Measurements from ENCODE around the gene KAT8.

Gene KAT8

GRCh38 chr16:31108035-31108793 lies 9.2 kb upstream of the KAT8 start, which contains the start of gene BCKDK:
Gene BCKDK, plus strand, starts transcription at chr16:31108386. Its CDS starts 838 bp downstream, at chr16:31109224.
- DNase-seq, result peak; percentile 86

DNA sequence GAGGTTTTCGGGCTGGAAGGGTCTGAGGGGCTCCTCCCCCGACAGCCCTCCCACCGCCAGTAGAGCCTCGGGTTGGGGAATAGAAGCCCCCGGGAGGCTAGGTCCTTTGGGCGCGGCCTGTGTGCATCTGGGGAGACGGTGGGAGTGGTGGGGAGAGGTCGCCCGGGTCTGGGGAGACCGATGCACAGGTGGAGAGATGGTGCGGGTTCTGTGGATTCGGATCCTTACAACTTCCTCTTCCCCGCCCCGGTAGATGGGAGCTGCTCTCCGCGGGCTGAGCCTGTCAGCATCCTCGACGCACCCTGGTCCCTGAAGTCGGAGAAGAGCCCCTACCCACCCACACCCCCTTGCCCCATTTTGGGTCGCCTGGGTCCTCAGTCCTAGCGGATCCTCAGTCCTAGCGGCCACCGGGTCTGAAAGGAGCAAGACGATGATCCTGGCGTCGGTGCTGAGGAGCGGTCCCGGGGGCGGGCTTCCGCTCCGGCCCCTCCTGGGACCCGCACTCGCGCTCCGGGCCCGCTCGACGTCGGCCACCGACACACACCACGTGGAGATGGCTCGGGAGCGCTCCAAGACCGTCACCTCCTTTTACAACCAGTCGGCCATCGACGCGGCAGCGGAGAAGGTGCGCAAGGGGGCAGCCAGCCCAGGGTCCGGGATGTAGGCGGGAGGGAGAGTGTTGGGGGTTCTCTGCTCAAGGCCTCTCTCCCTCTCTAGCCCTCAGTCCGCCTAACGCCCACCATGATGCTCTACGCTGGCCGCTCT lies 8.5 kb upstream of the KAT8 start:
- no peak for DNase-seq

DNA sequence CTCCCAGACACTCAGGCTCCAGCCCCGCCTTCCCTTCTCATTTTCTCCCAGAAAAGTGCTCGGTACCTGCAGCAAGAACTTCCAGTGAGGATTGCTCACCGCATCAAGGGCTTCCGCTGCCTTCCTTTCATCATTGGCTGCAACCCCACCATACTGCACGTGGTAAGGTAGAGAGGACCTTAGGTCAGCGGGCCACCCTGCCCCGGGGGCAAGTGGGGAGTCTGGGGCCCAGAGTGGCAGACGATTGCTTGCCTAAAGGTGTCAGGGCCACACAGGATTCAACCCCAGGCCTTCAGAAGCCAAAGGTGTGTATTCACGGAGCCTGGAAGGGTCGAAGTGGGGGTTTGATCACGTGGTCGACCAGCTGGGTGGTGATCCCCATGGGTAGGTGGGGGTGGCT lies 7.8 kb upstream of the KAT8 start:
- no peak for DNase-seq

- no peak for DNase-seq
Measured at GRCh38 chr16:31110106-31111034, 7.1 kb upstream of the KAT8 start.

DNA sequence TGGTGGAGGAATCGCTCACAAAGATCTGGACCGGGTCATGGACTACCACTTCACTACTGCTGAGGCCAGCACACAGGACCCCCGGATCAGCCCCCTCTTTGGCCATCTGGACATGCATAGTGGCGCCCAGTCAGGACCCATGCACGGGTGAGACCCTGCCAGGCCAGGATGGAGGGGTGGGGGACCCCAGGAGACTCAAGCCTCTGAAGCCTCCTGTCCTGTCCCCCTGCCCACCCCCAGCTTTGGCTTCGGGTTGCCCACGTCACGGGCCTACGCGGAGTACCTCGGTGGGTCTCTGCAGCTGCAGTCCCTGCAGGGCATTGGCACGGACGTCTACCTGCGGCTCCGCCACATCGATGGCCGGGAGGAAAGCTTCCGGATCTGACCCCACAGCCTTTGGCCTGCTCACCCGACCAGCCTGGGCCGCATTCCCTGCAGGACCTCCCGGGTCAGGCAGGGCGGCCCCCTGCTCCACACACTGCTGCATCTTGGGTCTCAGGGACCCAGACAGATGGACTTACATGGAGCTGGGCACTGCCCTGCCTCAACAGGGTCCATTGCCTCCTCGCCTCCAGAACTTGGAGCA lies 5.5 kb upstream of the KAT8 start:
- no peak for DNase-seq

DNA sequence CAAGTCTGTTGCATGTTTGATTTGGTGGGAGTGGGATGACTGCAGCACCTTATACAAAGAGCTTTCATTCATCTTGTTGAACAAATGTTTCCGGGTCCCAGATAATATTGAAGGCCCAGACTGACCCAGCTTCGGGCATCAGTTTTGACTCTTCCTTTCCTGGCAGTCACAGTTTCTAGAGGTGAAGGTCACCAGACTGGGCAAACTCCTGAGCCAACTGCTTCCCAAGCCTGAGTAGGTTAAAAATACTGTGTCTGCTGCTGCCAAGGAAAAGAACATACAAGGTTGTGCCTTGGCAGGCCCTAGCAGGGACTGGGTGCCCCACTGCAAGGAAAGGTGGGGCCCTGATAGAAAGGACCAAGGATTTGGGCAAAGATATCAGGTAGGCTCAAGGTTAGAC lies 4.8 kb upstream of the KAT8 start:
- DNase-seq, result no peak

DNA sequence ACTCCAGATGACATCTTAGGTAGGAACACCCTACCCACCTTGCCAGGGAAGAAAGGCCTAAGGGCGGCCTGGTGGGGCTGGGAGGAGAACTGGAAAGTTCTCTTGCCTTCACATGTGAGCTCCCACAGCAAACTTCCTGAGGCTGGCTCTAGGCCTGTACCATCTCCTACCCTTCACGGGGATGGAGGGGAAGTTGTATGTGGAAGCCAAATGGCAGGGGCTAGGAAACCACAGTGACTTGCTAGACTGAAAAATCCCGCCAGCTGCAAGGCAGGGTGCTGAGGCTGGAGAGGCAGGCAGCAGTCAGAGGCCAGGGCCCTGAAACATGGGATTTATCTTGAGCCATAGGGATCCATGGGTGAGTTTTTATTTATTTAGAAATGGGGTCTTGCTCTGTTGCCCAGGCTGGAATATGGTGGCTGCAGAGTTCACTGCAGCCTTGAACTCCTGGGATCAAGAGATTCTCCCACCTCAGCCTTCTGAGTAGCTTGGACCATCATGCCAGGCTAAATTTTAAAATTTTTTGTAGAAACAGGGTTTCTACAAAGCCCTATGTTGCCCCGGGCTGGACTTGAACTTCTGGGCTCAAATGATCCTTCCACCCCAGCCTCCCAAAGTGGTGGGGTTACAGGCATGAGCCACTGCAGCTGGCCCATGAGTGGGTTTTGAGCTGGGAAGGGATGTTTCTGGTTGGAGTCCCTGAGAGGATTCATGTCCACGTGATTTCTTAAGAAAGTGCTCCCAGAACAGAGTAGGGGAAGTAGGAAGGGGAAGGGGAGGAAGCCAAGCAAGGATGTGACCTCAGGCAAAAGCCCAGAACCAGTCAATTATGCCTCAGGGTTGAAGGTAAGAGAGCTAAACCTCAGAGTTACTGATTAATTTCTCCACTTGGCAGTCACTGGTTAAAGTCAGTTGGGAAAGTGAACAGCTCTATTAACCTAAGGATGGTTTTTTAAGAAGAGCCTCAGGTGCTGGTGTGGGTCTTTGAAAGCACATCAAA lies 4.0 kb upstream of the KAT8 start:
- no peak for DNase-seq

GRCh38 chr16:31114468-31114867 lies 3.0 kb upstream of the KAT8 start:
- no peak for DNase-seq

DNA sequence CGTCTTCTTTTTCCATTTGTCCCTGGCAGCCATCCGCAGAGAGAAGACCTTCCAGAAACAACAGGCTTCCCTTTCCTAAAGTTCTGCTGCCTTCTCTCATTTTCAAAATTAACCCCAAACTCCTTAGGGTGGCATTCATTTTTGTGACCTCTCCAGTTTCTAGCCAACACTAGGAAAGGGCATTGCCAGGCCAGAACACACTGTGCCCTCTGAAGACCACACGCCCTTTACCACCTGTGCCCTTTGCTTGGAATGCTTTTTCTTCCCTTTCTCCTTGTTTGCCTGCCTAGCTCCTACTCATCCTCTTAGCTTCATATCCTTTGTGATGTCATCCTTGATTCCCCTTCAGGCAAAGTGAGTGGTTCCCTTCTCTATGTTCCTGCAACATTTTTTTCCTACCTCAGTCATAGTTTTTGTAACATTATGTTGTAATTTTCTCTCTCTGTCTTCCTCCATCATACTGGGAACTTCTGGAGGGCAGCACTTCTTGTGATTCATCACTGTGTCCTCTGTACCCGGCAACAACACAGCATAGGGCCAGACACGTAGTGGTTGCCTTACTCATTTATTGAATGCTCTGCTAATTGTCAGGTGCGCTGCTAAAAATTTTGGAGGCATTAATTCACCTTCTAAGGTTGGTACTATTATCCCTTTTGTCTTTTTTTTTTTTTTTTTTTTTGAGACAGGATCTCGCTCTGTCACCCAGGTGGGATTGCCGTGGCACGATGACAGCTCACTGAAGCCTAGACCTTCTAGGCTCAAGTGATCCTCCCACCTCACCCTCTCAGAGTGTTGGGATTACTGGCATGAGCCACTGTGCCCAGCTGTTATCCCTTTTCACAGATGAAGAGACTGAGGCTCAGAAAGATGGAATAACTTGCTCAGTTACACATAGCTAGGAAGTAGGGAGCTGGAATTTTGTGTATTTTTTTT lies 1.0 kb downstream of the KAT8 start:
- no peak for DNase-seq

- DNase-seq, result no peak
Measured at GRCh38 chr16:31120129-31120528, 2.7 kb downstream of the KAT8 start.

- DNase-seq, result no peak
Measured at GRCh38 chr16:31125844-31126243, 8.4 kb downstream of the KAT8 start.

- no peak for DNase-seq
Measured at GRCh38 chr16:31127182-31127581, 9.7 kb downstream of the KAT8 start.

- DNase-seq, result no peak
Measured at GRCh38 chr16:31128711-31129567, 11.5 kb downstream of the KAT8 start.

DNA sequence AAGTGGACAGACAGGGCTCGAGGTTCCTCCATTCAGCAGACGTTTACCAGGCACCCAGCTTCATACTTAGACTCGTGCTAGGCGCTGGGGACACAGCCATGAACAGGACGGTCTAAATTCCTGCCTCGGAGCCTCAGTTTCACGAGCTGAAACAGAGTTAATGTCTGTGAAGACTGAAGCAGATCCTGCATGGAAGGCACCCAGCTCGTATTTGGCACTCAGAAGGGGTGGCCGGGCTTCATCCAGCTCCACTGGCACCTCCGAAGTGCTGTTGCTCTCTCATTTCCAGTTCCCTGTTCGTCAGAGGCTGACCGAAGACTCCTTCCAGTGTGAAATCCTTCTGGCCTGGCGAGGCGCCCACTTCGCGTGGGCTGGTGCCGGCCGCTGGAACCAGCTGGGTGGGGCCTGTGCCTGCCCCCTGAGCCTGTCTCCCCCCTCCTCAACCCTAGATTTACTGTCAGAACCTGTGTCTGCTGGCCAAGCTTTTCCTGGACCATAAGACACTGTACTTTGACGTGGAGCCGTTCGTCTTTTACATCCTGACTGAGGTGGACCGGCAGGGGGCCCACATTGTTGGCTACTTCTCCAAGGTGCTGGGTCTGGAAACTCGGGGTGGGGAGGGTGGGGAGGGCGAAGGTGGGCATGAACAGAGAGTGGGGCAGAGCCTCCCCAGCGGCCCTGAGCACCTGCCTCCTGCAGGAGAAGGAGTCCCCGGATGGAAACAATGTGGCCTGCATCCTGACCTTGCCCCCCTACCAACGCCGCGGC lies 12.3 kb downstream of the KAT8 start:
- DNase-seq, result no peak

- no peak for DNase-seq
Measured at GRCh38 chr16:31130336-31130891, 12.9 kb downstream of the KAT8 start.

GRCh38 chr16:31130899-31131298 lies 13.4 kb downstream of the KAT8 start:
- no peak for DNase-seq

DNA sequence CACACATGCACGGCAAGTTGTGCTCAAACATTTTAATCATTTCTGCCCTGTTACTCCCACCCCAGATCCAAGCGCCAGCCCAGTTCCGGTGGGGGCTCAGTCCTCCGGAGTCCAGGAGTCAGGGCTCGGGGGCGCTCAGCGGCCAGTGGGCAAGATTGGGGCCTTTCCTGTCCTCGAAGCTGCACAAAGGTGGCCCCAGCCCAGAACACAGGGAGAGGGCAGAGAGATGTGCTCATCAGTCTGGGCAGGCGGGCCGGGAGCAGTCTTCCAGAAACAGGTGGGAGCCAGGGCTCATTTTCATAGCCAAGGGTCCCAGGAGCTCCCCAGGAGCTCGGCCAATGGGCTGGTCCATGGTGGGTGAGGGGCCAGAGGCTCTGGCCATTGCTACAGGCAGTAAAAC lies 14.0 kb downstream of the KAT8 start:
- no peak for DNase-seq

GRCh38 chr16:31131841-31132271 lies 14.4 kb downstream of the KAT8 start:
- no peak for DNase-seq

Data from eye (tissue), 1 donor.